GM12891 (cell line): Measurements from ENCODE around the gene ZNF324.

ENCODE experiments used
- POLR2A ChIP-seq: IDR thresholded peaks from 2 replicates; pipeline ENCODE4 v1.6.1; 2011; ENCODE audit warnings: low read depth, low read length, control low read depth
- POLR2AphosphoS5 ChIP-seq: IDR thresholded peaks from 2 replicates; pipeline ENCODE4 v1.6.1; 2011; ENCODE audit warnings: low read depth, low read length, control low read depth

- TF ChIP-seq POLR2A = no peak
- no peak for TF ChIP-seq POLR2AphosphoS5
Measured at GRCh38 chr19:58453743-58454142, 13.1 kb upstream of the ZNF324 start.
